CD4-positive, alpha-beta T cell (primary cell): ENCODE measurements around the gene LEF1. TPM values are rescaled to one million over a fixed set of nuclear protein-coding genes. Genes with fewer than 3 reads are reported as not detected.
A peak's percentile ranks its signal among the peaks of the same experiment; 100 is the strongest.
"Not testable (repeated sequence)": the region's sequence is repeated elsewhere in the genome, so short reads cannot be mapped to it uniquely, and the experiment has no call there.

Source experiments
- ATAC-seq: fragments of 200-7000 bp; cut with Tn5 transposase; one replicate; pipeline ENCODE4 v1.10.0; 2022; ENCODE audit warnings: mild to moderate bottlenecking; ENCODE audit not compliant: poor library complexity
- CTCF ChIA-PET: fragments of 350-600 bp; sonication (Branson Sonifier 250); formaldehyde crosslinking; loops from one replicate; lab custom pipeline; 2021; ENCODE audit warnings: antibody characterized with exemption, inconsistent platforms; lab: Charles Lee
- POLR2A ChIA-PET: fragments of 350-600 bp; sonication (Branson Sonifier 250); formaldehyde crosslinking; loops from one replicate; lab custom pipeline; 2021; ENCODE audit warnings: antibody characterized with exemption, inconsistent platforms; lab: Charles Lee
- DNase-seq, 14 experiments: peaks; one replicate each; pipeline ENCODE4 v3.0.0-alpha.2; 2013 to 2020; ENCODE audit warnings: mixed read lengths in 2 of 14
- H3K27ac ChIP-seq, 2 donors: one replicate each; pipeline versions ENCODE4 v1.5.1 to v1.7.0; 2013; ENCODE audit warnings: low read length in 2 of 2, low read depth in 1 of 2, mild to moderate bottlenecking in 1 of 2
- H3K27me3 ChIP-seq, 2 experiments: 1 replicate in 1 of 2; 2 replicates in 1 of 2; pipeline versions ENCODE4 v1.6.1 to v1.7.0; 2013; ENCODE audit warnings: low read length in 2 of 2, control low read depth in 1 of 2, mild to moderate bottlenecking in 1 of 2, moderate library complexity in 1 of 2; ENCODE audit not compliant: insufficient read depth in 2 of 2, control insufficient read depth in 1 of 2
- H3K36me3 ChIP-seq: one replicate; pipeline ENCODE4 v1.6.1; 2013; ENCODE audit warnings: low read length, control low read depth; ENCODE audit not compliant: insufficient read depth
- H3K4me1 ChIP-seq: one replicate; pipeline ENCODE4 v1.6.1; 2013; ENCODE audit warnings: low read length, control low read depth; ENCODE audit not compliant: insufficient read depth
- H3K4me3 ChIP-seq: one replicate; pipeline ENCODE4 v1.5.1; 2013; ENCODE audit warnings: mild to moderate bottlenecking, low read length, moderate library complexity
- H3K9me3 ChIP-seq, 2 experiments: 1 replicate in 1 of 2; 2 replicates in 1 of 2; pipeline versions ENCODE4 v1.6.1 to v1.7.0; 2013; ENCODE audit warnings: low read length in 2 of 2, mild to moderate bottlenecking in 2 of 2, control low read depth in 1 of 2, moderate library complexity in 1 of 2; ENCODE audit not compliant: control insufficient read depth in 1 of 2, insufficient read depth in 1 of 2
- H3K27ac Mint-ChIP-seq: one replicate; pipeline ENCODE4 v1.8.0; 2020; ENCODE audit warnings: mixed read lengths
- H3K27me3 Mint-ChIP-seq: one replicate; pipeline ENCODE4 v1.8.0; 2021; ENCODE audit warnings: mixed read lengths
- H3K36me3 Mint-ChIP-seq: one replicate; pipeline ENCODE4 v1.8.0; 2021; ENCODE audit warnings: low read depth, mixed read lengths
- H3K4me1 Mint-ChIP-seq: one replicate; pipeline ENCODE4 v1.8.0; 2021; ENCODE audit warnings: low read depth, mixed read lengths
- H3K4me3 Mint-ChIP-seq: one replicate; pipeline ENCODE4 v1.8.0; 2020; ENCODE audit warnings: mild to moderate bottlenecking, mixed read lengths
- H3K9me3 Mint-ChIP-seq: one replicate; pipeline ENCODE4 v1.8.0; 2020; ENCODE audit warnings: mixed read lengths
- intact Hi-C, 2 experiments: fragments of 100-400 bp; cut with DNase I in 1 of 2; cut with micrococcal nuclease in 1 of 2; formaldehyde crosslinking; loops; one replicate each; pipeline versions ENCODE4 v1.15.1 to v1.9.0; 2023 to 2025; cut with DNase I, micrococcal nuclease
- total RNA-seq, 174 experiments: library from RNA in 2 of 174; stranded (reverse) in 2 of 174; gene quantifications; one replicate each; pipeline ENCODE4 v1.2.3 and lab custom pipeline; 2021 to 2026
- TF ChIP-seq, protein P1 (sequence below): fragments of 200-600 bp; IDR thresholded peaks from one replicate; pipeline ENCODE4 v1.8.0; 2022; ENCODE audit warnings: antibody characterized with exemption, mild to moderate bottlenecking

Gene LEF1
- total RNA-seq, 2 experiments from 2014 or later: 409 to 438 TPM

DNA sequence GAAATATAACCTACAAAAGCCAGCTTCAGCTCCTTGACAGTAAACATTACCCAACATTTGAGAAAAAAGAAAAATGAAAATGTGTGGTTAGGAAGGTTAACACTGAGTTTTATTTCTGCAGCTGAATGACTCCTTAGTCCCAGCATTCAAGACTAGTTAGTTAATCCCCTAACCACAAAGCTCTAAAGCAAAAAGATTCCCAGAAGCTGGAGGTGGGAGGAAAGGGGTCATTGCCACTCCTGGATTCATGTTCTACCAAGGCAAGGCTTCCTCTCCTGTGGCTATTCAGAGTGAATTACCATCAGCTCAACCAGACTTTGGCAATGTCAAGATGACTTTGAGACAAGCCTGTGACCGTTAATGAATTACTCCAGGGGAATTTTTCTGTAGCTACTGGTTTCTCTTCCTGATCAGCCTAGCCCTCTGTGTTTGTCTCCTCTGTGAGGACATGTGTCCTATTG lies 115.5 kb downstream of the LEF1 start:
- Histone ChIP-seq H3K9me3 (no peaks in the 10 kb centered on the region), H3K27me3 (no peaks in the 10 kb centered on the region), H3K36me3 (peaks cover 63% of the 10 kb centered on the region), H3K4me1 (peaks cover 69% of the 10 kb centered on the region), H3K4me3 (no peak overlapping the region), H3K27ac (peak overlapping the region in 1 of 2 donors; percentile 61)
- H3K27me3 Mint-ChIP-seq: no peaks in the 10 kb centered on the region
- H3K9me3 Mint-ChIP-seq: no peaks in the 10 kb centered on the region
- peaks cover 96% of the 10 kb centered on the region for H3K36me3 Mint-ChIP-seq
- no peak for DNase-seq
- ChIA-PET POLR2A (interaction anchor here (0.6 to 3.9 kb wide), 10 partner anchors 8 to 110 kb away, joined by 3 to 21 read pairs (median 7); no protein-coding TSS in a partner anchor), CTCF (interaction anchor here (1.0 to 2.1 kb wide), 5 partner anchors 15 to 519 kb away, joined by 3 to 13 read pairs (median 3); partner anchors contain the start of gene LEF1)
- ATAC-seq: no peak
- peak overlapping the region; percentile 93 for H3K27ac Mint-ChIP-seq
- peaks cover 97% of the 10 kb centered on the region for H3K4me1 Mint-ChIP-seq
- peak overlapping the region; percentile 57 for H3K4me3 Mint-ChIP-seq
- intact Hi-C loops: loop anchor here (2.0 to 5.0 kb wide), 2 partner anchors 14 to 64 kb away; no protein-coding TSS in a partner anchor
- TF ChIP-seq, protein P1, sequence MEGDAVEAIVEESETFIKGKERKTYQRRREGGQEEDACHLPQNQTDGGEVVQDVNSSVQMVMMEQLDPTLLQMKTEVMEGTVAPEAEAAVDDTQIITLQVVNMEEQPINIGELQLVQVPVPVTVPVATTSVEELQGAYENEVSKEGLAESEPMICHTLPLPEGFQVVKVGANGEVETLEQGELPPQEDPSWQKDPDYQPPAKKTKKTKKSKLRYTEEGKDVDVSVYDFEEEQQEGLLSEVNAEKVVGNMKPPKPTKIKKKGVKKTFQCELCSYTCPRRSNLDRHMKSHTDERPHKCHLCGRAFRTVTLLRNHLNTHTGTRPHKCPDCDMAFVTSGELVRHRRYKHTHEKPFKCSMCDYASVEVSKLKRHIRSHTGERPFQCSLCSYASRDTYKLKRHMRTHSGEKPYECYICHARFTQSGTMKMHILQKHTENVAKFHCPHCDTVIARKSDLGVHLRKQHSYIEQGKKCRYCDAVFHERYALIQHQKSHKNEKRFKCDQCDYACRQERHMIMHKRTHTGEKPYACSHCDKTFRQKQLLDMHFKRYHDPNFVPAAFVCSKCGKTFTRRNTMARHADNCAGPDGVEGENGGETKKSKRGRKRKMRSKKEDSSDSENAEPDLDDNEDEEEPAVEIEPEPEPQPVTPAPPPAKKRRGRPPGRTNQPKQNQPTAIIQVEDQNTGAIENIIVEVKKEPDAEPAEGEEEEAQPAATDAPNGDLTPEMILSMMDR: no peak

DNA sequence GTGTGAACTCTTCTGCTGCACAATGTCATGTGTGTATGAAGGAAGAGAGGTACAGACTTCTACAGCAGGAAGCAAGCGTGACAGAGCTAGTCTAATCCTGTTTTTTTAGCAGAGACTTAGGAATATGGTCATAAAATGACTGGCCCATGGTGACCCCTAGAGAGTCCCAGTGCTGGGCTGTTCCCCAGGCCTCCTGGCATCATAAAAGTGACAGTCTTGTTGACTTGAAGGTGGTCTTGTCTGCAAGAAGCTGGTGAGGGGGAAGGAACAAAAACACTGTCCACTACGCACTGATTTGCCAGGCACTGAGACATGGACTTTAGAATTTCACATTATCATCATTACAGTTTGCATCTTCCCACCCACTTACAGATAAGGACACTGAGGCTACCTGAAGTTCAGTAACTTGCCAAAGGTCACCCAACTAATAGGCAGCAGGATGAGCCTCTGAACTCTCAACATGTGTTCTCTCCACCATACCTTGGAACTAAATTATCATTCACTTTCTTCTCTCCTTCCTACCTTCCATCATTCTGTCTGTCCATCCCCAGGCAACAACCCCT lies 116.1 kb downstream of the LEF1 start:
- POLR2A ChIA-PET: interaction anchor here (0.6 to 3.9 kb wide), 5 partner anchors 9 to 55 kb away, joined by 3 to 21 read pairs (median 10); no protein-coding TSS in a partner anchor
- H3K27me3 Mint-ChIP-seq: no peaks in the 10 kb centered on the region
- no peak for ATAC-seq
- H3K36me3 Mint-ChIP-seq: peaks cover 96% of the 10 kb centered on the region
- H3K9me3 Mint-ChIP-seq: no peaks in the 10 kb centered on the region
- TF ChIP-seq, protein P1: no peak
- Histone ChIP-seq H3K4me1 (peaks cover 67% of the 10 kb centered on the region), H3K36me3 (peaks cover 70% of the 10 kb centered on the region), H3K4me3 (no peak overlapping the region), H3K9me3 (no peaks in the 10 kb centered on the region), H3K27ac (peak overlapping the region; percentile 1 to 61), H3K27me3 (no peaks in the 10 kb centered on the region)
- peaks cover 95% of the 10 kb centered on the region for H3K4me1 Mint-ChIP-seq
- CTCF ChIA-PET: interaction anchor here (1.0 to 2.1 kb wide), 3 partner anchors 23 to 117 kb away, joined by 3 to 13 read pairs (median 4); partner anchors contain the start of gene LEF1
- intact Hi-C loops: loop anchor here (2.0 to 5.0 kb wide), 2 partner anchors 14 to 65 kb away; no protein-coding TSS in a partner anchor
- H3K27ac Mint-ChIP-seq: peak overlapping the region; percentile 93
- H3K4me3 Mint-ChIP-seq: peak overlapping the region; percentile 45
- no peak for DNase-seq

DNA sequence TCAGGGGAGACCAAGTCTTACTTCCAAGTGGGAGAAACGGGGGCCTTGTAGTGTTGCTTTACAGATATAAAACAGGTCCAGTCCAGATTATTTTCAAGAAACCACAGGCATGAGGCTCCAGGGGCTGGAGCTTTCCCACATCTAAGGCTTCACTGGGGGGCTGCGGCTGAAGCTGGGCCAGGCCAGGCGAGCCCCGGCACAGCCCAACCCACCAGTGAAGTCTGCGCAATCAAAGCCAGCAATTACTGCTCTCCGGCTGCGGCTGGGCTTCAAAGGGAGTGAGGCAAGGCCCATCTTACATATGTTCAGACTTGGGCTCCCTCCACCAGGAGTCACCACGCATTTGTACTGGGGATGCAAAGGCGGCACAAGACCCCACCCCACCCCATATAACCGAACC lies 117.4 kb downstream of the LEF1 start:
- H3K4me3 Mint-ChIP-seq: peak overlapping the region; percentile 57
- CTCF ChIA-PET: no interaction called here

DNA sequence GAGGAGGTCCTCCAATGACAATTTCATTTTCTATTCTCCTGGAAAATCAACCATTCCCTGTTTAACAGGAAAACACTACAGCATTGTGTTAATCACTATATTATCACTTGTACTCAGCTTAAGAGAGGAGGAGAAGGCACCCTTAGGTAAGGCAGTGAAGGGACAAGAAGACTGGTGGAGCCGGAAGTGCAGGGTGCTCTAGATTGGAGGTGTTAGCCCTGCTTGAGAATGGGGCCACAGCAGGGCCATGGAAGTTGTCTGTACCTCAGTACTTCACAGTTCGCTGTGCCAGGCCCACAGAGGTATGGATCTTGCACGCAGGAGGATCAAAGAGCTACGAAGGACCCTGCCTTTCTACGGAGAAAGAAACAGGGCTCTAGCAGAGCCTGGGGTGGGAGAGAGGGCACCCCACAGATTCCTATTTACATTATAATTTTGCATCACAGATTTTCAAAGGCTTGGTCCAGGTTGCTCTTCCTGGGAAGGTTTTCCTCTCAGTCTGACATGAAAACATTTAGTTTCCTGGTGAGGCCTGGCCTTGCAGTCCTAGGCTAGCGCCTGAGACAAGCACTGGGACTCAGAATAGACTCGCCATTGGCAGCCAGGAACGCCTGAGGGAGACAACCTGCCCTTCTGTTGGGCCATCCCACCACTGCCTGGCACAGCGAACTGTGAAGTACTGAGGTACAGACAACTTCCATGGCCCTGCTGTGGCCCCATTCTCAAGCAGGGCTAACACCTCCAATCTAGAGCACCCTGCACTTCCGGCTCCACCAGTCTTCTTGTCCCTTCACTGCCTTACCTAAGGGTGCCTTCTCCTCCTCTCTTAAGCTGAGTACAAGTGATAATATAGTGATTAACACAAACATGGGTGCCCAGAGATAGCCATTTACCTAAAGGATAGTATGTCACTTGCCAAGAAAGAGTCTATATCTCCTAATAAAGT lies 118.3 kb downstream of the LEF1 start:
- peak; percentile 28 for ATAC-seq
- Mint-ChIP-seq H3K4me3 (peak overlapping the region; percentile 87), H3K27ac (peak overlapping the region; percentile 93), H3K36me3 (peaks cover 99% of the 10 kb centered on the region), H3K4me1 (peaks cover 88% of the 10 kb centered on the region)
- DNase-seq, H3K9me3 Mint-ChIP-seq, H3K9me3 ChIP-seq, H3K27me3 ChIP-seq, H3K4me3 ChIP-seq, H3K27me3 Mint-ChIP-seq: not testable (repeated sequence)
- H3K36me3 ChIP-seq: peaks cover 77% of the 10 kb centered on the region
- peaks cover 58% of the 10 kb centered on the region for H3K4me1 ChIP-seq
- ChIA-PET CTCF (interaction anchor here (3.0 kb wide), 1 partner anchor 20 kb away, joined by 16 read pairs; no protein-coding TSS in a partner anchor), POLR2A (interaction anchor here (0.5 to 3.5 kb wide), 7 partner anchors 9 to 120 kb away, joined by 3 to 15 read pairs (median 5); no protein-coding TSS in a partner anchor)
- peak overlapping the region; percentile 56 to 61 for H3K27ac ChIP-seq
- intact Hi-C loops: loop anchor here in 1 of 2 experiments (5.0 kb wide), 1 partner anchor 67 kb away; no protein-coding TSS in a partner anchor

More for the DNA sequence above, 117.4 kb downstream of the LEF1 start:
- H3K9me3 ChIP-seq: no peaks in the 10 kb centered on the region
- peak overlapping the region in 1 of 2 donors; percentile 61 for H3K27ac ChIP-seq
- Mint-ChIP-seq H3K4me1 (peaks cover 88% of the 10 kb centered on the region), H3K27ac (peak overlapping the region; percentile 93), H3K36me3 (peaks cover 99% of the 10 kb centered on the region), H3K27me3 (no peaks in the 10 kb centered on the region), H3K9me3 (no peaks in the 10 kb centered on the region)
- ATAC-seq: no peak
- H3K4me1 ChIP-seq: peaks cover 61% of the 10 kb centered on the region
- peaks cover 78% of the 10 kb centered on the region for H3K36me3 ChIP-seq
- TF ChIP-seq, protein P1: no peak
- intact Hi-C loops: loop anchor here in 1 of 2 experiments (5.0 kb wide), 1 partner anchor 66 kb away; no protein-coding TSS in a partner anchor
- H3K27me3 ChIP-seq: no peaks in the 10 kb centered on the region
- peak in 3 of 14 experiments; percentile 34 to 36 (median 34) for DNase-seq
- H3K4me3 ChIP-seq: no peak overlapping the region
- POLR2A ChIA-PET: interaction anchor here (0.6 to 1.9 kb wide), 2 partner anchors 8 to 10 kb away, joined by 5 to 8 read pairs; no protein-coding TSS in a partner anchor
